GM21786 (cell line): ENCODE results near the gene TBATA.

Experiments
- ATAC-seq: cut with Tn5 transposase; IDR thresholded peaks from one replicate; pipeline ENCODE4 v1.9.1; 2021; ENCODE audit not compliant: unreplicated experiment

TBATA gene

GRCh38 chr10:70809011-70809611, 23.9 kb upstream of the TBATA start:
- no peak for ATAC-seq

GRCh38 chr10:70807556-70807955, 22.4 kb upstream of the TBATA start:
- ATAC-seq = no peak

GRCh38 chr10:70806841-70807240, 21.7 kb upstream of the TBATA start:
- ATAC-seq = no peak

GRCh38 chr10:70805619-70806215, 20.5 kb upstream of the TBATA start:
- ATAC-seq = no peak

- ATAC-seq = no peak
Observed at GRCh38 chr10:70804421-70804808, 19.2 kb upstream of the TBATA start.

GRCh38 chr10:70803775-70804420, 18.7 kb upstream of the TBATA start:
- no peak for ATAC-seq

- ATAC-seq = no peak
Observed at GRCh38 chr10:70801854-70802253, 16.7 kb upstream of the TBATA start.

GRCh38 chr10:70799124-70799523, 13.9 kb upstream of the TBATA start:
- no peak for ATAC-seq

- no peak for ATAC-seq
Observed at GRCh38 chr10:70797840-70798239, 12.7 kb upstream of the TBATA start.

GRCh38 chr10:70795613-70796012, 10.4 kb upstream of the TBATA start:
- no peak for ATAC-seq

- no peak for ATAC-seq
Observed at GRCh38 chr10:70791386-70792039, 6.3 kb upstream of the TBATA start.

GRCh38 chr10:70786799-70787415, 1.7 kb upstream of the TBATA start:
- ATAC-seq = no peak

- ATAC-seq = no peak
Observed at GRCh38 chr10:70784471-70784870, 706 bp downstream of the TBATA start.

- ATAC-seq = no peak
Observed at GRCh38 chr10:70784016-70784415, 1.2 kb downstream of the TBATA start.

GRCh38 chr10:70782746-70783680, 2.2 kb downstream of the TBATA start:
- no peak for ATAC-seq

GRCh38 chr10:70782086-70782745, 3.0 kb downstream of the TBATA start:
- no peak for ATAC-seq

GRCh38 chr10:70781461-70782051, 3.6 kb downstream of the TBATA start:
- no peak for ATAC-seq

- no peak for ATAC-seq
Observed at GRCh38 chr10:70780772-70781171, 4.4 kb downstream of the TBATA start.

- no peak for ATAC-seq
Observed at GRCh38 chr10:70780370-70780760, 4.8 kb downstream of the TBATA start.
